ENCODE data around the gene LYSMD1.

Gene LYSMD1

DNA sequence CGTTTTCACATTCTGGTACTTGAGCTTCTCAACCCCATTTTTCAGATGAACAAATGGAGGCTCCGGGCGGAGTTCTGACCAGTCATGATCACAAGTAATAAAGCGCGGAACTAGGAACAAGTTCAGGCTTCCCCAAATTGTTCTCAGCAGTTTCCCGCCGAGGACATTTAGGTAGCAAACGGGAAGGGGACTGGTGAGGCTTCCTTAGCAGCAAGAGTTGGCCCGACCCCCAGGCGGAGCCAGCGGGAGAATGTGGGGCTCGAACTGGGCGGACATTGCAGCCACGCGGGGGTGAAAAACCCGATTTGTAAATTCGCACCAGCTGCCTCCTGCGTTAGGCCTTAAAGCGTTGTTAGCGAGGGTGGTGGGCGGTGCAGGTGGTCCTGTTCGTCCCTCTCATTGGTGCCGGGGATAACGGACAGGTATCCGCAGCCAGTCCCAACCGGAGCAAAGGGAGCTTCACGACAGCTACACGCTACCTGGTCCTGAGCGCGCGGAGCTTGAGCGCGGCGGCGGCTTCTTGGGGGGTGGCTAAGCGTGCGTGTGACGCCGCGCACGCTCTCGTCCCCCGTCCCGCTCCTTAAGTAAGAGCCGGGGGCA lies 34.6 kb downstream of the LYSMD1 start:
- Histone ChIP-seq H4K20me1 (ENCODE audit: insufficient read depth, low read length) (no peaks in the 10 kb centered on the region), H3K9me2 (replicated peaks; ENCODE audit: insufficient read depth, low read length) (no peaks in the 10 kb centered on the region), H3F3A (ENCODE audit: insufficient read depth, low read length) (no peaks in the 10 kb centered on the region), H3K4me3 (ENCODE audit: low read length) (no peak overlapping the region), H3K36me3 (replicated peaks; ENCODE audit: insufficient read depth, low read length) (no peaks in the 10 kb centered on the region), H3K27me3 (replicated peaks; ENCODE audit: insufficient read depth, low read length) (peaks cover 26% of the 10 kb centered on the region), H2AFZ (ENCODE audit: low read length) (no peak overlapping the region), H3K79me2 (ENCODE audit: low read length) (no peaks in the 10 kb centered on the region), H3K9me3 (replicated peaks; ENCODE audit: insufficient read depth, low read length) (no peaks in the 10 kb centered on the region), H3K4me1 (ENCODE audit: low read length) (peaks cover 9% of the 10 kb centered on the region), H3K27ac (ENCODE audit: low read length) (no peak overlapping the region), H3K9ac (ENCODE audit: low read length) (no peak overlapping the region), H3K4me2 (ENCODE audit: low read depth, low read length) (0 out of 2 replicates have a peak overlapping the region, but pooled peaks have one; percentile 2)
- no peak for DNase-seq
- TF ChIP-seq, protein P1, sequence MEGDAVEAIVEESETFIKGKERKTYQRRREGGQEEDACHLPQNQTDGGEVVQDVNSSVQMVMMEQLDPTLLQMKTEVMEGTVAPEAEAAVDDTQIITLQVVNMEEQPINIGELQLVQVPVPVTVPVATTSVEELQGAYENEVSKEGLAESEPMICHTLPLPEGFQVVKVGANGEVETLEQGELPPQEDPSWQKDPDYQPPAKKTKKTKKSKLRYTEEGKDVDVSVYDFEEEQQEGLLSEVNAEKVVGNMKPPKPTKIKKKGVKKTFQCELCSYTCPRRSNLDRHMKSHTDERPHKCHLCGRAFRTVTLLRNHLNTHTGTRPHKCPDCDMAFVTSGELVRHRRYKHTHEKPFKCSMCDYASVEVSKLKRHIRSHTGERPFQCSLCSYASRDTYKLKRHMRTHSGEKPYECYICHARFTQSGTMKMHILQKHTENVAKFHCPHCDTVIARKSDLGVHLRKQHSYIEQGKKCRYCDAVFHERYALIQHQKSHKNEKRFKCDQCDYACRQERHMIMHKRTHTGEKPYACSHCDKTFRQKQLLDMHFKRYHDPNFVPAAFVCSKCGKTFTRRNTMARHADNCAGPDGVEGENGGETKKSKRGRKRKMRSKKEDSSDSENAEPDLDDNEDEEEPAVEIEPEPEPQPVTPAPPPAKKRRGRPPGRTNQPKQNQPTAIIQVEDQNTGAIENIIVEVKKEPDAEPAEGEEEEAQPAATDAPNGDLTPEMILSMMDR (IDR thresholded peaks at IDR 0.05; ENCODE audit: low read length) = no peak
- TF ChIP-seq EZH2 (optimal IDR thresholded peaks at IDR 0.05; ENCODE audit: low read depth, low read length) = no peak
- TF ChIP-seq EZH2phosphoT487 (IDR thresholded peaks at IDR 0.05; ENCODE audit: low read length) = no peak

DNA sequence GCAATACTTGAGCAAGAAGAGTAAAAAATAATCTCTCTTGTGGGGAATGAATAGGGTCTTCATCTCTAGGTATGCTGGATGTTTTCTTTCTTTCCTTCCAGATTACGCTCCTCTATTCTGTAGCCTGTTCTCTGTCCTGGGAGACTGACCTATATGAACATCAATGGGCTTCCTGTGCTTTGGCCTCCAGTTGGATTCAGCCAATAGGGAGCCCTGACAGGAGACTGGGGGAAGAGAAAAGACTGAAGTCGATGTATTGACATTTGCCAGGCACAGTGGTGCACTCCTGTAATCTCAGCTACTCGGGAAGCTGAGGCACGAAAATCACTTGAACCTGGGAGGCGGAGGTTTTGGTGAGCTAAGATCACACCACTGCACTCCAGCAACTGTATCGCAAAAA lies 36.9 kb downstream of the LYSMD1 start:
- no peak overlapping the region for H3K4me3 ChIP-seq (ENCODE audit: low read length)
- H3K27me3 ChIP-seq (replicated peaks; ENCODE audit: insufficient read depth, low read length) = peaks cover 21% of the 10 kb centered on the region
- H3F3A ChIP-seq (ENCODE audit: insufficient read depth, low read length) = no peaks in the 10 kb centered on the region
- H3K9me3 ChIP-seq (replicated peaks; ENCODE audit: insufficient read depth, low read length) = no peaks in the 10 kb centered on the region
- H3K4me1 ChIP-seq (ENCODE audit: low read length) = no peaks in the 10 kb centered on the region
- DNase-seq = no peak
- H3K36me3 ChIP-seq (replicated peaks; ENCODE audit: insufficient read depth, low read length) = no peaks in the 10 kb centered on the region
- no peak overlapping the region for H3K4me2 ChIP-seq (ENCODE audit: low read depth, low read length)
- TF ChIP-seq, protein P1 (IDR thresholded peaks at IDR 0.05; ENCODE audit: low read length) = no peak
- TF ChIP-seq EZH2phosphoT487 (IDR thresholded peaks at IDR 0.05; ENCODE audit: low read length) (no peak), EZH2 (optimal IDR thresholded peaks at IDR 0.05; ENCODE audit: low read depth, low read length) (no peak)
- H4K20me1 ChIP-seq (ENCODE audit: insufficient read depth, low read length) = no peaks in the 10 kb centered on the region
- H3K9ac ChIP-seq (ENCODE audit: low read length) = no peak overlapping the region
- H3K27ac ChIP-seq (ENCODE audit: low read length) = no peak overlapping the region
- no peak overlapping the region for H2AFZ ChIP-seq (ENCODE audit: low read length)
- H3K79me2 ChIP-seq (ENCODE audit: low read length) = no peaks in the 10 kb centered on the region
- no peaks in the 10 kb centered on the region for H3K9me2 ChIP-seq (replicated peaks; ENCODE audit: insufficient read depth, low read length)

DNA sequence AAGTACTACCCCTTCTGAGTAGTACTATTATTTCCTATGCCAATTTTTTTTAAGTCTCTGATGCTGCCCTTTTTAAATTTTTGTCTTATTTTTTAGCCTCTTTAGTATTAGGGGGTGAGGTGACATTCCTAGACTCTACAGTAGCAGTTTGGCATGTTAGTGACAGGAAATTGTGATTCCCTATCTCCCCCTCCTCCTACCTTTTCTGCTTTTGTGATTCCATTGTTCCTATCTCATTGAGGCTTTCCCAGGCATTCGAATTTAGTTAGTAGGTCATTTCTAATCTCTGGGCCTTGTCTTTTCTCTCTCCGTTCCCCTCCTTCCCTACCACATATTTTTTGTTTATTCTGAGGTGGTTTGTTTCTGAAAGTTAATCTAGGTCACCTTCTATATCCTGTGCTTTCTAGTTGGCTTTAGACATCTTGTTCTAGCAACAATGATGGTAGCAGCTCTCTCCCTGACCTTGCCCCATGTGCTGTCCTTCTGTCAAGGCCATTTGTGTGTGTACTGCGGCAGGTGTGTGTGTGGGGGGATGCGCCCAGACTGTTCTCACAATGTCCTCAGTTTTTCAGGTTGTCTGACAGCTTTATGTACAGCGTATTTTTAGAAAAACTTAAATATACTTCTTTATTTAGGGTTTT lies 40.8 kb downstream of the LYSMD1 start:
- Histone ChIP-seq H3K9me3 (replicated peaks; ENCODE audit: insufficient read depth, low read length) (no peaks in the 10 kb centered on the region), H2AFZ (ENCODE audit: low read length) (no peak overlapping the region), H4K20me1 (ENCODE audit: insufficient read depth, low read length) (no peaks in the 10 kb centered on the region), H3K79me2 (ENCODE audit: low read length) (no peaks in the 10 kb centered on the region), H3K4me1 (ENCODE audit: low read length) (no peaks in the 10 kb centered on the region), H3F3A (ENCODE audit: insufficient read depth, low read length) (no peaks in the 10 kb centered on the region), H3K4me2 (ENCODE audit: low read depth, low read length) (no peak overlapping the region), H3K27ac (ENCODE audit: low read length) (no peak overlapping the region), H3K36me3 (replicated peaks; ENCODE audit: insufficient read depth, low read length) (no peaks in the 10 kb centered on the region), H3K4me3 (ENCODE audit: low read length) (no peak overlapping the region), H3K9ac (ENCODE audit: low read length) (no peak overlapping the region), H3K27me3 (replicated peaks; ENCODE audit: insufficient read depth, low read length) (no peaks in the 10 kb centered on the region), H3K9me2 (replicated peaks; ENCODE audit: insufficient read depth, low read length) (no peaks in the 10 kb centered on the region)
- DNase-seq = no peak
- TF ChIP-seq EZH2phosphoT487 (IDR thresholded peaks at IDR 0.05; ENCODE audit: low read length) (no peak), EZH2 (optimal IDR thresholded peaks at IDR 0.05; ENCODE audit: low read depth, low read length) (no peak)
- TF ChIP-seq, protein P1 (IDR thresholded peaks at IDR 0.05; ENCODE audit: low read length) = no peak
